HG03103 (cell line): ENCODE results near the gene PATE4.
"Not testable (repeated sequence)": the region's sequence is repeated elsewhere in the genome, so short reads cannot be mapped to it uniquely, and the experiment has no call there.

Experiments used
- ATAC-seq: cut with Tn5 transposase; IDR thresholded peaks from one replicate; pipeline ENCODE4 v1.9.1; 2021; ENCODE audit warnings: low read depth; ENCODE audit not compliant: unreplicated experiment

PATE4 gene

GRCh38 chr11:125833016-125833415 is at the start of gene PATE4:
TSS of gene PATE4 (plus strand) at chr11:125833316. CDS start at chr11:125833360, 44 bp downstream.
- no peak for ATAC-seq

- ATAC-seq: no peak
Measured at GRCh38 chr11:125784678-125785077, 48.4 kb upstream of the PATE4 start.

GRCh38 chr11:125787827-125788226 is 45.3 kb upstream of the PATE4 start, which contains the start of gene PATE3:
TSS of gene PATE3 (plus strand) at chr11:125788127. CDS start at chr11:125788152, 25 bp downstream.
- no peak for ATAC-seq

- no peak for ATAC-seq
Measured at GRCh38 chr11:125790825-125791224, 42.3 kb upstream of the PATE4 start.

- ATAC-seq: no peak
Measured at GRCh38 chr11:125797641-125798040, 35.5 kb upstream of the PATE4 start.

- ATAC-seq: no peak
Measured at GRCh38 chr11:125799808-125800207, 33.3 kb upstream of the PATE4 start.

- no peak for ATAC-seq
Measured at GRCh38 chr11:125802387-125802786, 30.7 kb upstream of the PATE4 start.

GRCh38 chr11:125807909-125808308 is 25.2 kb upstream of the PATE4 start:
- no peak for ATAC-seq

- ATAC-seq: no peak
Measured at GRCh38 chr11:125835748-125836147, 2.6 kb downstream of the PATE4 start.

- no peak for ATAC-seq
Measured at GRCh38 chr11:125842321-125842948, 9.3 kb downstream of the PATE4 start.

GRCh38 chr11:125846188-125846587 is 13.1 kb downstream of the PATE4 start:
- ATAC-seq: no peak

GRCh38 chr11:125857670-125858069 is 24.6 kb downstream of the PATE4 start:
- ATAC-seq: not testable (repeated sequence)

- ATAC-seq: not testable (repeated sequence)
Measured at GRCh38 chr11:125862786-125863185, 29.7 kb downstream of the PATE4 start.

- not testable (repeated sequence) for ATAC-seq
Measured at GRCh38 chr11:125865354-125865753, 32.2 kb downstream of the PATE4 start.

- ATAC-seq: no peak
Measured at GRCh38 chr11:125869521-125869920, 36.4 kb downstream of the PATE4 start.

- no peak for ATAC-seq
Measured at GRCh38 chr11:125871391-125872137, 38.4 kb downstream of the PATE4 start.

GRCh38 chr11:125872138-125872491 is 39.0 kb downstream of the PATE4 start:
- no peak for ATAC-seq

- ATAC-seq: no peak
Measured at GRCh38 chr11:125873881-125874555, 40.9 kb downstream of the PATE4 start.

GRCh38 chr11:125874556-125875124 is 41.5 kb downstream of the PATE4 start:
- ATAC-seq: peak; percentile 54

GRCh38 chr11:125881291-125881690 is 48.2 kb downstream of the PATE4 start:
- ATAC-seq: no peak

GRCh38 chr11:125883375-125883774 is 50.3 kb downstream of the PATE4 start:
- ATAC-seq: no peak
